Measurements from ENCODE around the gene THAP9.
"Not testable (repeated sequence)": the region's sequence is repeated elsewhere in the genome, so short reads cannot be mapped to it uniquely, and the experiment has no call there.

THAP9 gene

GRCh38 chr4:82900411-82901182, at the start of gene THAP9:
TSS of gene THAP9 (plus strand) at chr4:82900735. CDS start at chr4:82900803, 68 bp downstream.
- DNase-seq (ENCODE audit: low spot score), result peak; percentile 97

- no peak for DNase-seq (ENCODE audit: low spot score)
These were observed 49.2 kb upstream of the THAP9 start for GRCh38 chr4:82851318-82851717.

- DNase-seq (ENCODE audit: low spot score), result no peak
These were observed 48.4 kb upstream of the THAP9 start for GRCh38 chr4:82851885-82852750.

GRCh38 chr4:82852751-82853285, 47.7 kb upstream of the THAP9 start:
- no peak for DNase-seq (ENCODE audit: low spot score)

GRCh38 chr4:82860487-82860886, 40.0 kb upstream of the THAP9 start:
- DNase-seq (ENCODE audit: low spot score), result not testable (repeated sequence)

GRCh38 chr4:82861529-82861928, 39.0 kb upstream of the THAP9 start:
- no peak for DNase-seq (ENCODE audit: low spot score)

- no peak for DNase-seq (ENCODE audit: low spot score)
These were observed 36.1 kb upstream of the THAP9 start for GRCh38 chr4:82864336-82864979.

GRCh38 chr4:82865592-82865991, 34.9 kb upstream of the THAP9 start:
- no peak for DNase-seq (ENCODE audit: low spot score)

- DNase-seq (ENCODE audit: low spot score), result not testable (repeated sequence)
These were observed 34.5 kb upstream of the THAP9 start for GRCh38 chr4:82866033-82866432.

- no peak for DNase-seq (ENCODE audit: low spot score)
These were observed 33.7 kb upstream of the THAP9 start for GRCh38 chr4:82866706-82867385.

- DNase-seq (ENCODE audit: low spot score), result no peak
These were observed 32.0 kb upstream of the THAP9 start for GRCh38 chr4:82868572-82868971.

- no peak for DNase-seq (ENCODE audit: low spot score)
These were observed 15.1 kb upstream of the THAP9 start for GRCh38 chr4:82885410-82885809.

- DNase-seq (ENCODE audit: low spot score), result no peak
These were observed 14.2 kb upstream of the THAP9 start for GRCh38 chr4:82886147-82886942.

GRCh38 chr4:82889287-82889686, 11.2 kb upstream of the THAP9 start:
- no peak for DNase-seq (ENCODE audit: low spot score)

- no peak for DNase-seq (ENCODE audit: low spot score)
These were observed 10.0 kb upstream of the THAP9 start for GRCh38 chr4:82890528-82890900.

GRCh38 chr4:82890901-82891706, 9.4 kb upstream of the THAP9 start, which contains the start of gene SEC31A:
TSS of gene SEC31A (minus strand) at chr4:82891153. CDS start at chr4:82881936, 9,217 bp downstream.
- peak; percentile 90 for DNase-seq (ENCODE audit: low spot score)

- no peak for DNase-seq (ENCODE audit: low spot score)
These were observed 8.6 kb upstream of the THAP9 start for GRCh38 chr4:82891707-82892466.

GRCh38 chr4:82892467-82892802, 8.1 kb upstream of the THAP9 start:
- no peak for DNase-seq (ENCODE audit: low spot score)

GRCh38 chr4:82893942-82894341, 6.6 kb upstream of the THAP9 start:
- no peak for DNase-seq (ENCODE audit: low spot score)

Measured in COLO829 (cell line).